K562 (cell line): Measurements from ENCODE around the gene KCNK4. TPM values are rescaled to one million over a fixed set of nuclear protein-coding genes. Genes with fewer than 3 reads are reported as not detected.

Experiments
- ATAC-seq: fragments of 200-7000 bp; cut with Tn5 transposase; 3 replicates; pipeline ENCODE4 v1.9.1; 2020; ENCODE audit warnings: moderate library complexity
- BruUV-seq: library from RNA; stranded (reverse); fragments of 400-500 nt; replicated peaks from 2 replicates; lab custom pipeline; 2021; lab: Mats Ljungman, UMichigan
- CTCF ChIA-PET: fragments of 300-600 bp; formaldehyde crosslinking; extraction: SDS; loops from one replicate; lab custom pipeline; 2021; ENCODE audit warnings: low intra/inter-chr PET ratio; lab: Yijun Ruan, JAX
- POLR2A ChIA-PET: fragments of 300-600, 350-650 bp; sonication (Branson Sonifier 250); formaldehyde crosslinking; extraction: SDS; loops from one replicate; lab custom pipeline; 2021; ENCODE audit warnings: antibody characterized with exemption, inconsistent platforms; lab: Yijun Ruan, JAX
- DNase-seq, 4 experiments: peaks; one replicate each; pipeline versions ENCODE4 v3.0.0 to v3.0.0-alpha.2; 2011 to 2018; ENCODE audit warnings: low spot score in 3 of 4, mixed read lengths in 3 of 4; ENCODE audit errors: extremely low read depth in 1 of 4
- FAIRE-seq: peaks from 2 replicates; lab custom pipeline; 2011; peaks lifted over from hg19 to GRCh38; lab: Jason Lieb, UNC
- H2AFZ ChIP-seq: 2 replicates; pipeline ENCODE4 v1.6.0; 2011; ENCODE audit warnings: low read depth, low read length, control low read depth, inconsistent platforms
- H3K27ac ChIP-seq: fragments of 200-600 bp; 3 replicates; pipeline ENCODE4 v1.8.0; 2011; ENCODE audit warnings: low read depth, mild to moderate bottlenecking, control low read depth, inconsistent platforms, low read length, moderate library complexity, mixed read lengths; ENCODE audit errors: extremely low read depth
- H3K27me3 ChIP-seq, 2 experiments: fragments of 300-600 bp in 1 of 2; 2 replicates in 1 of 2; 3 replicates in 1 of 2; pipeline versions ENCODE4 v1.6.0 to v1.8.0; 2011; ENCODE audit warnings: inconsistent platforms in 2 of 2, low read length in 2 of 2, mild to moderate bottlenecking in 1 of 2, mixed read lengths in 1 of 2, moderate library complexity in 1 of 2; ENCODE audit not compliant: control insufficient read depth in 2 of 2, insufficient read depth in 2 of 2
- H3K36me3 ChIP-seq: fragments of 300-600 bp; 3 replicates; pipeline ENCODE4 v1.8.0; 2011; ENCODE audit warnings: mild to moderate bottlenecking, low read length, inconsistent platforms; ENCODE audit not compliant: control insufficient read depth, insufficient read depth
- H3K4me1 ChIP-seq, 2 experiments: fragments of 200-600 bp in 1 of 2; replicated peaks in 1 of 2; 2 replicates in 1 of 2; 3 replicates in 1 of 2; pipeline versions ENCODE4 v1.5.1 to v1.8.0; 2011; ENCODE audit warnings: inconsistent platforms in 2 of 2, low read length in 2 of 2, mild to moderate bottlenecking in 1 of 2, mixed read lengths in 1 of 2, moderate library complexity in 1 of 2; ENCODE audit not compliant: control insufficient read depth in 2 of 2, insufficient read depth in 2 of 2
- H3K4me2 ChIP-seq: 2 replicates; pipeline ENCODE4 v1.6.1; 2011; ENCODE audit warnings: low read length, control low read depth, inconsistent platforms, mixed read lengths; ENCODE audit not compliant: insufficient read depth
- H3K4me3 ChIP-seq: fragments of 200-600 bp; sonication (generic), shearing (Covaris generic); 2 replicates; pipeline ENCODE4 v1.5.1; 2016; ENCODE audit warnings: control low read depth, inconsistent platforms
- H3K79me2 ChIP-seq: fragments of 200-600 bp; 3 replicates; pipeline ENCODE4 v1.8.0; 2011; ENCODE audit warnings: low read length, inconsistent platforms; ENCODE audit not compliant: control insufficient read depth, insufficient read depth
- H3K9ac ChIP-seq, 2 experiments: 2 replicates each; pipeline versions ENCODE4 v1.6.0 to v1.6.1; 2011; ENCODE audit warnings: low read depth in 2 of 2, low read length in 2 of 2, control low read depth in 1 of 2, inconsistent platforms in 1 of 2, mild to moderate bottlenecking in 1 of 2, mixed read lengths in 1 of 2; ENCODE audit not compliant: insufficient read depth in 1 of 2
- H3K9me1 ChIP-seq: one replicate; pipeline ENCODE4 v1.6.0; 2011; ENCODE audit warnings: inconsistent platforms, mild to moderate bottlenecking, low read length, moderate library complexity; ENCODE audit not compliant: control insufficient read depth, insufficient read depth
- H3K9me3 ChIP-seq: replicated peaks from 2 replicates; pipeline ENCODE4 v1.5.1; 2011; ENCODE audit warnings: low read depth, low read length, inconsistent platforms; ENCODE audit not compliant: control insufficient read depth, insufficient read depth
- H4K20me1 ChIP-seq: replicated peaks from 2 replicates; pipeline ENCODE4 v1.6.1; 2011; ENCODE audit warnings: low read length, inconsistent platforms, mixed read lengths; ENCODE audit not compliant: control insufficient read depth, insufficient read depth
- ARNT ChIP-seq, 2 experiments: fragments of 450-650 bp; IDR thresholded peaks; 2 replicates each; pipeline ENCODE4 v1.6.1; 2016; ENCODE audit warnings: mild to moderate bottlenecking in 1 of 2
- CBX1 ChIP-seq: sonication (generic); IDR thresholded peaks from 2 replicates; pipeline ENCODE4 v1.6.1; 2016; ENCODE audit warnings: antibody characterized with exemption, low read depth, mild to moderate bottlenecking
- CEBPG ChIP-seq, 3 experiments: fragments of 200-800 bp in 1 of 3; sonication (Bioruptor generic) in 1 of 3; sonication (generic) in 1 of 3; formaldehyde crosslinking in 1 of 3; IDR thresholded peaks in 2 of 3; conservative IDR thresholded peaks in 1 of 3; 2 replicates each; pipeline versions ENCODE4 v1.6.1 to v1.8.0; 2016 to 2022; ENCODE audit warnings: missing compliant biosample characterization in 2 of 3, missing genetic modification characterization in 2 of 3, mild to moderate bottlenecking in 1 of 3, missing genetic modification reagents in 1 of 3
- CREB1 ChIP-seq, 2 experiments: sonication (generic) in 1 of 2; formaldehyde crosslinking in 1 of 2; IDR thresholded peaks; 2 replicates each; pipeline versions ENCODE4 v1.6.1 to v1.8.0; 2012 to 2022; ENCODE audit warnings: inconsistent platforms in 1 of 2, mild to moderate bottlenecking in 1 of 2, missing genetic modification reagents in 1 of 2, moderate library complexity in 1 of 2
- NCOA1 ChIP-seq: fragments of 450-650 bp; IDR thresholded peaks from 2 replicates; pipeline ENCODE4 v1.6.1; 2016; ENCODE audit warnings: low read depth
- PHB ChIP-seq: fragments of 250-450 bp; sonication (Bioruptor Pico); IDR thresholded peaks from 2 replicates; pipeline ENCODE4 v1.5.0; 2021
- PTRF ChIP-seq: fragments of 450-650 bp; IDR thresholded peaks from 2 replicates; pipeline ENCODE4 v1.6.1; 2016; ENCODE audit warnings: mild to moderate bottlenecking, missing genetic modification characterization, missing compliant biosample characterization
- RBFOX2 ChIP-seq: fragments of 200-400 bp; formaldehyde crosslinking; IDR thresholded peaks from 2 replicates; pipeline ENCODE4 v1.6.1; 2017; ENCODE audit warnings: low read depth, mild to moderate bottlenecking, low read length, moderate library complexity
- SIX5 ChIP-seq, 2 experiments: IDR thresholded peaks; 2 replicates each; pipeline ENCODE4 v1.6.1; 2011; ENCODE audit warnings: low read length in 2 of 2, borderline replicate concordance in 1 of 2, low read depth in 1 of 2, mild to moderate bottlenecking in 1 of 2, moderate library complexity in 1 of 2; ENCODE audit not compliant: insufficient read depth in 1 of 2
- TBP ChIP-seq: optimal IDR thresholded peaks from 2 replicates; pipeline ENCODE3; 2011; ENCODE audit warnings: low read depth, low read length, improper control_type of control experiment
- ZBTB33 ChIP-seq: sonication (generic); formaldehyde crosslinking; IDR thresholded peaks from 2 replicates; pipeline ENCODE4 v1.8.1; 2023; ENCODE audit warnings: mild to moderate bottlenecking, missing genetic modification reagents
- ZNF609 ChIP-seq: sonication (generic); formaldehyde crosslinking; IDR thresholded peaks from 2 replicates; pipeline ENCODE4 v1.8.1; 2023; ENCODE audit warnings: missing genetic modification reagents, mild to moderate bottlenecking, borderline replicate concordance
- ZNF644 ChIP-seq: fragments of 200-800 bp; sonication (Bioruptor generic); IDR thresholded peaks from 2 replicates; pipeline ENCODE4 v1.6.1; 2016; ENCODE audit warnings: low read depth, missing genetic modification characterization, missing compliant biosample characterization
- WGBS: fragments of 100-300 bp; shearing (Covaris generic); methylation state at CpG from one replicate; pipeline ENCODE4 v1.1.6; 2016; ENCODE audit warnings: low coverage, mixed read lengths; ENCODE audit not compliant: insufficient coverage; ENCODE audit errors: missing lambda C conversion rate; 5-methylcytosine and 5-hydroxymethylcytosine counted together
- in situ Hi-C: fragments of 300-500 bp; cut with MboI; formaldehyde crosslinking; loops from 4 replicates; pipeline ENCODE4 v1.15.0; 2018; ENCODE audit warnings: inconsistent platforms, mixed read lengths
- intact Hi-C: fragments of 100-400 bp; cut with micrococcal nuclease; formaldehyde crosslinking; loops from 2 replicates; pipeline ENCODE4 v1.14.2; 2022
- polyA plus RNA-seq, 8 experiments: library from polyadenylated mRNA; depleted of rRNA in 4 of 8; stranded (reverse) in 5 of 8; unstranded in 3 of 8; fragments of >200 nt; fragmentation: Nextera tagmentation in 2 of 8; fragmentation: Illumina TruSeq in 1 of 8; extraction: Ambion mirVana in 2 of 8; extraction: Trizol in 1 of 8; gene quantifications; 2 replicates each; pipeline versions ENCODE4 v1.2.1 to v1.2.3, GENCODE V29; 2011 to 2014; ENCODE audit warnings: inconsistent platforms in 1 of 8, missing spikeins in 1 of 8
- total RNA-seq, 7 experiments: library from RNA; depleted of rRNA in 6 of 7; stranded (reverse); fragments of >200 nt in 6 of 7; fragmentation: Illumina TruSeq in 2 of 7; extraction: Trizol in 2 of 7; gene quantifications; 2 replicates each; pipeline versions ENCODE4 v1.2.1 to v1.2.3, GENCODE V29; 2011 to 2021; ENCODE audit warnings: low replicate concordance in 1 of 7

Gene KCNK4
- total and polyA plus RNA-seq, 9 of the 15 experiments (the other 6 are each of a cell fraction or from before 2014, with no cell fraction given): not detected

GRCh38 chr11:64344787-64345186 lies 53.7 kb downstream of the KCNK4 start:
- Histone ChIP-seq H3K27me3 (no peaks in the 10 kb centered on the region), H3K4me2 (no peak overlapping the region), H3K9me1 (no peaks in the 10 kb centered on the region), H3K36me3 (no peaks in the 10 kb centered on the region), H2AFZ (no peak overlapping the region), H3K27ac (no peak overlapping the region), H3K9me3 (no peaks in the 10 kb centered on the region), H3K4me3 (no peak overlapping the region), H3K4me1 (peaks cover 16 to 70% of the 10 kb centered on the region in 2 experiments; a peak in 4 of 5 replicates), H3K9ac (peak overlapping the region in 1 of 2 experiments; percentile 69; a peak in 2 of 4 replicates), H3K79me2 (no peaks in the 10 kb centered on the region), H4K20me1 (no peaks in the 10 kb centered on the region; the same call in 1 of the 2 replicates)
- no peak for FAIRE-seq
- no peak for DNase-seq
- TF ChIP-seq TBP (no peak), PHB (CRISPR knock-in tag) (no peak), ZNF609 (CRISPR knock-in tag) (no peak), CBX1 (no peak), NCOA1 (no peak), PTRF (tag) (no peak), CEBPG (CRISPR knock-in tag; IDR thresholded peaks at IDR 0.05) (no peak), CEBPG (tag; conservative IDR thresholded peaks at IDR 0.05 in 1 of 2, IDR thresholded peaks at IDR 0.05 in 1 of 2) (no peak), RBFOX2 (0 out of 2 replicates have a peak, but pooled peaks have one; percentile 7), ARNT (IDR thresholded peaks at IDR 0.05) (no peak), CREB1 (IDR thresholded peaks at IDR 0.05) (no peak), CREB1 (CRISPR knock-in tag; IDR thresholded peaks at IDR 0.05) (no peak), ZNF644 (tag) (no peak), ZBTB33 (CRISPR knock-in tag) (0 out of 2 replicates have a peak, but pooled peaks have one; percentile 37), SIX5 (IDR thresholded peaks at IDR 0.05; ENCODE audit: borderline replicate concordance in 1 of 2, insufficient read depth in 1 of 2, low read depth in 1 of 2, low read length in 2 of 2) (no peak)
- in situ Hi-C loops: no loop called here
- BruUV-seq: no TSS peak
- intact Hi-C loops: no loop called here
- CTCF ChIA-PET: no interaction called here
- POLR2A ChIA-PET: interaction anchor here (0.7 kb wide), 1 partner anchor 20 kb away, joined by 4 read pairs; no protein-coding TSS in a partner anchor
- ATAC-seq: no peak
- WGBS: 90% methylated on average over 11 of the region's 28 CpGs
